Testis (tissue), 2 donors: Measurements from ENCODE around the gene GIMAP1.

Experiments
- CTCF ChIP-seq, 3 experiments: fragments of 450-650 bp in 2 of 3; fragments of 200-600 bp in 1 of 3; sonication (generic) in 1 of 3; IDR thresholded peaks; one replicate each; pipeline ENCODE4 v1.5.1; 2016 to 2019; ENCODE audit warnings: antibody characterized with exemption in 3 of 3, mild to moderate bottlenecking in 2 of 3, moderate library complexity in 1 of 3
- POLR2A ChIP-seq: fragments of 450-650 bp; IDR thresholded peaks from one replicate; pipeline ENCODE4 v1.6.1; 2017; ENCODE audit warnings: antibody characterized with exemption, mild to moderate bottlenecking, moderate library complexity

GRCh38 chr7:150688630-150689029 lies 27.8 kb upstream of the GIMAP1 start:
- TF ChIP-seq CTCF (IDR thresholded peaks at IDR 0.05) = no peak
- TF ChIP-seq POLR2A = no peak
